Stimulated activated CD4-positive, alpha-beta T cell treated with anti-CD3 and anti-CD28 coated beads, Interleukin-12 subunit alpha, Interleukin-12 subunit beta, amount 100 ng/mL, for 4 hours (primary cell): ENCODE data around the gene CD300H.

Experiments used
- DNase-seq: peaks from one replicate; pipeline ENCODE4 v3.0.0-alpha.2; 2020

Gene CD300H

DNA sequence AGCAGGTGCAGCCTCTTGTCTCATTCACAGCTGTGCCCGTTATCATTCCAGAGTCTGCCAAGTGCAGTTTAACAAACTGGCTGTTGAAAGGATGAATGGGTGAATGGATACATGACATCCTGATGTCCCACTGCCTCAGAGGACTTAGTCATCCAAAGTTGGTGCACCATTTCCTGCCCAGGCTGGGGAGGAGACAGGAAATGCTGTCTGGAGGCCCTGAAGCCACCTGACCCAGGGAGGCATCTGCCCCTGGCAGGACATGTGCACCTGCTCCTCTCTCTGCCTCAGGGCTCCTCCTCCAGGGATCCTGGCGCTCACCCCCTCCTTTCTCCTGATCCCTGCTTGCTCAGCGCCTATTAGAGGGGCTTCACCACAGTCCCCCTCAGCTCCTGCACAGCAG lies 19.6 kb downstream of the CD300H start:
- DNase-seq: no peak

DNA sequence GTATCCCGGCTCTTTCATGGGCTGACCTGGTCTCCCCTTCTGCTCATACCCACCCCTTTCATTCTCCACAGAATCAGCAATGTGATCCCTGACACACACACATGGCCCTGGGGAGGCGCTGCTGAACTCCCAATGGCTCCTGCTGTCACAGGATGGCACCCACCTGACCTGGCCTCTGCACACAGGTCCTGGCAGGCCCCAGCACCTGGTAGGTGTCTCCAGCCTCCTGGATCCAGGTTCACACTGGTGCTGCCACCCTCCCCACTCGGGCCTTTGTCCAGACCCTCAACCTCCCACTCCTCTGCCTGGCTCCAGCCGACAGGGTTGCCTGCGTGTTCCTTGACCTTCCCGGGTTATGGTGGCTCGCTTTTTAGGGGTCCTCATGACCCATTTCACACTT lies 20.0 kb downstream of the CD300H start:
- no peak for DNase-seq

DNA sequence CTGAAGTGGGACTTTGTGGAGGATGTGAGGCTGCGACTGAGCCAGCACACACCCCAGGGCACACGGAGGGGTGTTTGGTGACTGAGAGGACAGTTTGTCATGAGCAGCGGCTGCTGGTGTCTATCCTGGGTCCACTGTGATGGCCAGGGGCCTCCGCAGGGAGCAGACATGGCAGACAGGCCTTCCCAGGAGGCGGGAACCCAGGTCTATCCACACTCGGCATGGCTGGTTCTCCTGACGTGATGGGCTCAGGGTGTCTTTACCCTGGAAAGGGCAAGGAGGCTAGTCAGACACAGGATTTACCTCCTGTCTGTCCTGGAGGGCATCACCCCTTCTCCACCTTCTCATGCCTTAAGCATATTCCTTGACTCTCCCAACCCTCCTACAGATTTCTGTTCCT lies 20.7 kb downstream of the CD300H start:
- no peak for DNase-seq

DNA sequence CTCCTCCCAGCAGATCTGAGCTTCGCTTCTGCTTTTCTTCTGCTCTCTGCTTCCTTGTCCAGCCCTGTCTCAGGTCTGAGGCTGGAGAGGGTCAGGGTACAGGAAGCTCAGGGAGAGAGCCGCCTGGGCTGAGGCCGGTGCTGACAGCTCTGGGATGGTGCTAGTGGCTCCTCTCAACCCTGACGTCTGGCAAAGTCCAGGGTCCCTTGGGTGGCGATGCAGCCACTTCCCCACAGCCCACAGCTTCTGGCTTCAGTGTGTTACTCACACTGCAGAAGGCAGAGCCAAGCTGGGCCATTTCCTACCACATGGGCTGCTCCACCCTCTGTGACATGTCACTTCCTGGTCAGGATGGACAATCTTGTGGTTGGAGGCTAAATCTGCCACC lies 21.5 kb downstream of the CD300H start, which contains the start of gene CD300C:
CD300C (minus strand) TSS at position 273 of the 388 bp plus-strand sequence. CDS start 333 bp downstream, outside the sequence.
- no peak for DNase-seq

DNA sequence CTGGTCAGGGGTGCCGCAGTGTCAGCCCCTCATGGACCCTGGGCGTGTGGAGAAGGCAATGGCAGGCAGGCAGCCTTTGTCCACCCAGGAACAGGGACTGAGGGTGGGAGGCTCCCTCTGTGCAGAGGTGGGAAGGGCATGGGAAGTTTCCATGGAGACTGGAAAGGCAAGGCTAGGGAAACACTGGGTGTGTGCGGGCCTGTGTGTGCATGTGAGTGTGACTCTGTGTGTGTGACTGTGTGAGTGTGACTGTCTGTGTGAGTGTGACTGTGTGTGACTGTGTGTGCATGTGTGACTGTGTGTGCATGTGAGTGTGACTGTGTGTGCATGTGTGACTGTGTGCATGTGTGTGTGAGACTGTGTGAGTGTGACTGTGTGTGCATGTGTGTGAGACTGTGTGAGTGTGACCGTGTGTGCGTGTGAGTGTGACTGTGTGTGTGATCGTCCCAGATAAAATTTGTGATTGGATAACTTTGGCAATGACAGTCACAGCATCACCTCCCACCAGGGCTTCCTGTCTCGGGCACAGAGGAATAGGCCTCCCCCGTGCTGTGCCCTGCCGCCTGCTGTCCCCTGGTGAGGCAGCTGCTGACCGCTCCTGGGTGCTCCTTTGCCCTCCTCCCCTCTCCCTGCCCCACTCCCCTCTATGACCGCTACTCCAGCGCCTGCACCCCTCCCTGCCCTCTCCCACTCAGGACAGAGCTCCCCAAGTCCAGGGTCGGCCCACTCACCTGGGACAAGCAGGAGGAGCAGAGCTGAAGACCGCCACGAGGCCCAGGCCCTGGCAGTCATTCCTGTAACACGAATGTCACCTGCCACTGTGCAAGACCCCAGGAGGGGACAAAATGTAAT lies 22.1 kb downstream of the CD300H start:
- DNase-seq: no peak

DNA sequence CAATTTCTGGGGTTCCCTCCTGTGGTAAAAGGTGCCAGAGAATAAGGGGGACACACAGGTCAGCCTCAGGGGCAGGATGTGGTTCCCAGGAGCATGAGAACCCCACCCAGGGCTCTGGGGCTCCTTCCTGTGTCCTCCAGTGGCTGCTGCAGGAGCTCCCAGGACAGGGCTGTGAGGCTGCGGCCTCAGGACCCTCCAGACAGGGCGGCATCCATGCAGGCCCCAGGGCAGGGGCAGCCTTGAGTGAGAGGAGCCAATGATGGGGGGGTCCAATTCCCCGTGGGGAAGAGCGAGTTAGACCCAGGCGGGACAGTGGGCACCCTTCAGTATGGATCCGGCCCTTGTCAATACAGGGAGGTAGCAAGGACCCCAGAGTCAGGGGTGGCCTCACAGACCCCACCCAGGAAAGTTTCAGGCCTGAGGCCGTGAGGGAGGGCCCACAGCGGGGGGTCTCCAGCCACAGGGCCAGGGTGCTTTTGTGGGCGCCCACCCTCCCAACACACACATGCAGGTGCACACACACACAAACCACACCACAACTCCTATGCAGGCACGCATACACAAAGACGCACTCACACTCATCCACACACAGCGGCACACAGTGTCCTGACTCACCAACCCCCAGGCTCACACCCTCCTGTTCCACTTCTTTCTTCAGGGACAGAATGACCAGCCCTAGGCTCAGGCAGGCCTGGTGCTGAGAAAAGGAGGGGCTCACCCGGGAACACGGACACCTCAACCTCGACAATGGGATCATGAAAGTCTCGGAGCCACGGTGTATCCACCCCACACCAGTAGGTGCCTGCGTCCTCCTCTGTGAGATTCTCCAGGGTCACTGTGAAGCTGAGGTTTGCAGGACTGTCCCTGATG lies 23.2 kb downstream of the CD300H start:
- DNase-seq: no peak

DNA sequence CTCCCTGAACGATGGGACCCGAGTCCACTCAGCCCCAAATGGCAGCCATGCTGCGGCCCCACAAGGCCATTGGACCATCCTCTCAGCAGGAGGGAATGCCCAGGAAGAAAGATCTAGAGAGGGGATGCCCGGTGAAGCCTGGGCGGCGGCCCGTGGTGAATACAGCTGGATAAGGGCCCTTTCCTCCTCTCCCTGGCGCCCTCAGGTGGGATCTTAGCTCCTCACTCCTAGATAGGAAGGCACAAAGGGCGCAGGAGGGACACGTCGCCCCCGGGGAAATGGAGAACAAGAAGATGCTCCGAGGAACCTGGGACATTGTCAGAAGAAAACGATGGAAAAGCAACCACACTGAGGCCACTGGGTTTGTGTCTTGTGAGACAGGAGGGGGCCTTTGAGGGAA lies 23.9 kb downstream of the CD300H start:
- DNase-seq: no peak

DNA sequence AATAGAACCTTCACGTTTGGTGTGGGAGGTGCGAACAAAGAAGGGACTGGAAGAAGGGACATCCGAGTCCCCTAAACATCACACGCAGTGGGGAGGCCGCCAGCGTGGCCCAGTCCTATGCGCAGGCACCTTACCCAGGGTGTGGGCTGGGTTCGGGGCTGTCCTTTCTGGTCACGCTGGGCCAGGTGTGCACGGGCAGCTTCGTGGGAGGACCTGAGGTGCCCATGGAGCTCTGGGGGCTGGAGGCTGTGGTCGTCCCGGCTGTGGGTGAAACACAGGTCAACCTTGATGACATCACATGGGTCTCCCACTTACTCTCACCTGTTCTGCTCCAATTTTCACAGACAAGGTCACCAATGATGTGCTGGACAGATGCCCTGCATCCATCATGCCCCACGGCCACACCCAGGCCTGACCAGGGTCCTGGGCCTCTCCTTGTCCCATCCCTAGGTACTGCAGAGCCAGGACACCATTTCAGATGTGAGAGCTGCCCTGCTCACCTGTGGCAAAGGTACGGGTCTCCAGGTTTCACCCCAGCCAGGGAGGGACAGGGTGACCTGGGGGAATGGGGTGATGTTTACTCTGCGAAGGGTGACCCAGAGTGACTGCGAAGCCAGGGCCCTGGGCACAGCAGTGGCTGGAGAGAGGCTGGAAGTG lies 24.5 kb downstream of the CD300H start:
- no peak for DNase-seq

DNA sequence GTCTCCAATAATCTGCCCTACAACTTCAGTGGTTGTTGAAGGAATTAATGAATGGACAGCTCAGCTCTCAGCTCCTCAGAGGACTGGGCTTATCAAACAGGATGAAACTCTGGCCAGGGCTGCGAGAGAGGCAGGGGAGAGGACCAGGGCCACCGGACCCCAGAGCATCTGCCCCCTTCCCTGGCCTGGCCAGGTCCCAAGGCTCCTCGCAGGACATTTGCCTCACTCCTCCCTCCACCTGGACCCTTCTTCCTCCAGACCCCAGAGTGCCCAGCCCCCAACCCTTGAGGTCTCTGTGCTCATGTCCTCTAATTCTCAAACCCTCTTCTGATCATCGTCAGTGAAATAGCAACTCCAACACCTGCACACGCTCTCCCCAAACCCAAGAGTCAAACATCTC lies 25.1 kb downstream of the CD300H start:
- no peak for DNase-seq

DNA sequence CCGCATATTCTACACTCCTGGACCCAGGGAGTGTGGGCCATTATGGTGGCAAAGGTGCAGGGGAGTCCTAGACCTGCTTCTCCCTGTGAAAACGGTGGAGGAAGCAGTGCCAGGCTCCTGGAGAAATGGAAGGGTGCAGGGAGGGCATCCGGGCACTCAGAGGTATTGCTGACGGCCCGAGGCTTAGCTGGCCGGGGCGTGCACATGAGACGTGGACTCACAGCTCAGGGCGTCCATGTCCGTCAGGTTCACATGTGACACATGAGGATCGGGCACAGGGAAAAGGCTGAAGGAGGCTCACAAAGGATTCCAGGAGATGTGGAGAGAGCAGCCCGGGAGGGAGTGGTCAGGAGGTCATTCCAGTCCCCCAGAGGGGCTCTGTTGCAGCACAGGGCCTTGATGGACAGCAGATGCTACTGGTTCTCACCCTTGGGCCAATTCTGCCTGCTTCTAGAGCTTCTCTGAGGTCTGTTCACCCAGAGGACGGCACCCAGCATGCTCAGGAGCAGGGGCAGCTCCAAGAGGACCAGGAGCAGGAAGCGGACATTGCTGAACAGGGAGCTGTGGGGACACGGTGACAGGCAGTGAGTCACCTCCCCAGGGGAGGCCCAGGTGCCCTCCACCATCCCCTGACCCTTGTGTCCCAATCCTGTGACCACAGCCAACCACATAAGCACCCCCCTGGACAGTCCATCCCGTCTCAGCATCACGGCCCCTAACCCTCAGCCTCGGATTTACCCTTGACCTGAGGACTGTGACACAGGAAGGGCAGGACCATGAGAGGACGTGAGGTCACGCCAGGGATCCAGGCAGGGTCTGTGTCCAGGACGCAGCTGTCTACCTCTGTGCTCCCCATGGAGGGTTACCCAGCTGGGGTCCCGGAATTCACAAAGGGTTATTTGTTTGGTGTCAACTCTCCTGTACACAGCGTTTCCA lies 25.9 kb downstream of the CD300H start:
- no peak for DNase-seq

DNA sequence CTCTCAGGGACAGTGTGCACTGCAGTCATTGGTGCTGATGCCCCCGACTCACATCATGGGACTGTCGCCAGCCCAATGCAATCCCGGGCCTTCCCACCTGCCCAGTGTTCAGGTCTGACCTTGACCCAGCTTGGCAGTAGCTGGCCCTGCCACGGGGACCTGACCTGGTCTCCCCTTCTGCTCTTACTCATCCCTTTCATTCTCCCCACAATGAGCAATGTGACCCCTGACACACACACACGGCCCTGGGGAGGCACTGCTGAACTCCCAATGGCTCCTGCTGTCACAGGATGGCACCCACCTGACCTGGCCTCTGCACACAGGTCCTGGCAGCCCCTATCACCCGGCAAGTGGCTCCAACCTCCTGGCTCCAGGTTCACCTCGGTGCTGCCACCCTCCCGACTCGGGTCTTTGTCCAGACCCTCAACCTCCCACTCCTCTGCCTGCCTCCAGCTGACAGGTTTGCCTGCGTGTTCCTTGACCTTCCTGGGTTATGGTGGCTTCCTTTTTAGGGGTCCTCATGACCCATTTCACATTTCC lies 28.0 kb downstream of the CD300H start:
- DNase-seq: no peak

DNA sequence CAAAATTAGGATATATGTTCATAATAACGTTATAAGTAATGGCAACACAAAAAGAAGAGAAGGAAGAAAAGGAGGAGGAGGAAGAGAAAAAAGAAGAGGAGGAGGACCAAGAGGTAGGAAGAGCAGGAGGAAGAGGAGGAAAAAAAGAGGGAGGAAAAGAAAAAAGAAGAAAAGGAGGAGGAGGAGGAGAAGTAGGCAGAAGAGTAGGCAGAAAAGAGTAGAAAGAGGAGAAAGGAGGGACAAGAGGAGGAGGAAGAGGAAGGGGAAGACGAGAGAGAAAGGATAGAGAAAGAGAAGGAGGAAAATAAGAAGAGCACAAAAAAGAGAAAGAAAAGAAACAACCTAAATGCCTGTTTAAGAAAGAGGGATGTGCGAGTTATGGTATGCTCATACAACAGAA lies 30.4 kb downstream of the CD300H start:
- no peak for DNase-seq

DNA sequence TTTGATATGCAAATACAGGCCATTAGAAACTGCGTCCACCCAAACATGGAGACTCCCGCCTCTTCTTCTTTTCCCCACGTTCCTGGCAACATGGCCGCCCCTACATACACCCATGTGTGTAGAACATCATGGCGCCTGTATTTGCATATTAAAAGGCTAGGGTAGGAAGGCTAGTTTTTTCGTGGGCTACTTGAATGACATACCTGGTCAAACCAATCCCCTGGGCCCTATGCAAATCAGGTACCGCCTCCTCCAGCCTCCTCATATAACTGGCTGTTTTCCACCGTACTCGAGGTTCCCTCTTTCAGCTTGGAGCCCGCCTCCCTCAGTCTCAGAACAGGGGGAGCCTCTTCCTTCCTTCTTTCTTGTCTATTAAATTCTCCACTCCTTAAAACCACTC lies 35.2 kb downstream of the CD300H start:
- DNase-seq: no peak

DNA sequence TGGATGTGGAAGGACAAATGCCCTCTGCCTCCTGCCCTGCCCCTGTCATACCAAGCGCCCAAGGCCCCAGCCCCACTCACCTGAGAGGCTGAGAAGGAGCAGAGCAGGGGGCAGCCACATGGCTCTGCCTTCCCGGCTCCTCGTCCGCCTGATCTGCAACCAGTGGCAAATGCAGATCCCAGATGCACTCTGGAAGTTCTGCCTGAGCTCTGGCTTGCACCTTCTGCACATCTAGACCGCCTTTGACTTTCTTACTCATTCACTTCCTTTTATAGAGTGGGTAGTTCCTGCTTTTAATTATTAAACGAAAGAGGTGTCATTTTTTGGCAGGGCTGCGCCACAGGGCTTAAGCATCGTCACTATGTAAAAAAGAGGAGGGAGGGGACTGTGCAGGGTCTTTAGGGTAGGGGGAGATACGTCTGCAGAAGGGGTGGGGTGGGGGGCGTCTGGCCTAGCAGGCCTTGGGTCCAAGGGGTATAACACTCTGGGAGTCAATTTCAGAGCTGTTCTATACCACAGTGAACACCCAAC lies 36.0 kb downstream of the CD300H start, which contains the start of gene CD300LB:
CD300LB (minus strand) TSS at position 245 of the 531 bp plus-strand sequence; CDS start at position 120, 125 bp downstream.
- DNase-seq: no peak

DNA sequence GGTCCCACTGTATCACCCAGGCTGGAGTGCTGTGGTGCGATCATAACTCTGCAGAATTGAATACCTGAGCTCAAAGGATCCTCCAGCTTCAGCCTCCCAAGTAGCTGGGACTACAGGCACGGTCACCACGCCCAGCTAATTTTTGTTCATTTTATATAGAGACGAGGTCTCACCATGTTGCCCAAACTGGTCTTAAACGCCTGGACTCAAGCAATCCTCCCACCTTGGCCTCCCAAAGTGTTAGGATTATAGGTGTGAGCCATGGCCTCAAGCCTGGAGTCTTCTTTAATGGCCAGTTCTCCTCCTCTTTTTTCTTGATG lies 36.5 kb downstream of the CD300H start:
- no peak for DNase-seq

DNA sequence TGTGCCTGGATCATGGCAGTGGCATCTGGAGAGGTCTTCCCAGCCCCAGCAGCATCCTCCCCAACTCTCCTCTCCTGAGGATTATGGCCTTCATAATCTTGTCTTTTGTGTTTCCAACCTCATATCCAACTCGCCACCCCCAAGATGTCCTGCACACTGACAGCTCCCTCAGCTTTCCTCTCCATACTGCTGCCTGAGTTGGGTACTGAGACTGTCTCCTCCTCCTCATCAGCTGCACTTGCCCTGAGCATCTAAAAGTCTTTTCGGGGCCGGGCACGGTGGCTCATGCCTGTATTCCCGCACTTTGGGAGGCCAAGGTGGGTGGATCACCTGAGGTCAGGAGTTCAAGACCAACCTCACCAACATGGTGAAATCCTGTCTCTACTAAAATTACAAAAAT lies 38.1 kb downstream of the CD300H start:
- no peak for DNase-seq

DNA sequence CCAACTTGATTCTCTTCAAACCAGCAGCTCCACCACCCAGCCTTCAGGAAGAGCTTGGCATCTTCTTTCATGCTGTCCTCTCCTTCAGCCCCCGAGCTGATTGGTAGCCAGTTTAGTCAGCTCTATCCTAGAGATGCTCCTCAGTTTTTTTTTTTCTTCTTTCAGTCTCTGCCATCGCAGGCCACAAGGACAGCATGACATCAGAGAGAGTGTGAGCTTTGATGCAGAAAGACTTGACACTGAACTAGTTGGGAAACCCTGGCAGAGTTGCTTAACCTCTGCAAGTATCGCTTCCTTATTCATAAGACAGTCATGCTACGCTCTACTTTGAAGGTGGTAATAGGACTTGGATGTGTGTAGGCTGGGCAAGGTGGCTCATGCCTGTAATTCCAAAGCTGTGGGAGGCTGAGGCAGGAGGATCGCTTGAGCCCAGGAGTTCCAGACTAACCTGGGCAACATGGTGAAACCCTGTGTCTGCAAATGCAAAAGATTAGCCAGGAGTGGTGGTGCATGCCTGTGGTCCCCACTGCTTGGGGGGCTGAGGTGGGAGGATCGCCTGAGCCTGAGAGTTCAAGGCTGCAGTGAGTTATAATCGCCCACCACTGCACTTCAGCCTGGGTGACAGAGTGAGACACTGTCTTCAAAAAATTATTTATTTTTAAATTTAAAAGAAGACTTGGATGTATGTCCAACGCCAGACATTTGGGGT lies 38.7 kb downstream of the CD300H start:
- no peak for DNase-seq

DNA sequence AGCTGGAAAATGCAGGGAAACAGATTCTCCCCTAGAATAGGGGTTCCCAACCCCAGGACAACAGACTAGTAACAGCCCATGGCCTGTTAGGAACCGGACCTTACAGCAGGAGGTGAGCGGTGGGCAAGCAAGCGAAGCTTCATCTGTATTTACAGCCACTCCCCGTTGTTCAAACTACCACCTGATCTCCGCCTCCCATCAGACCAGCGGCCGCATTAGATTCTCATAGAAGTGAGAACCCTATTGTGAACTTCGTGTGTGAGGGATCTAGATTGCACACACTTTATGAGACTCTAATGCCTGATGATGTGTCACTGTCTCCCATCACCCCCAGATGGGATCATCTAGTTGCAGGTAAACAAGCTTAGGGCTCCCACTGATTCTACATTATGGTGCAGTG lies 39.6 kb downstream of the CD300H start:
- DNase-seq: no peak

DNA sequence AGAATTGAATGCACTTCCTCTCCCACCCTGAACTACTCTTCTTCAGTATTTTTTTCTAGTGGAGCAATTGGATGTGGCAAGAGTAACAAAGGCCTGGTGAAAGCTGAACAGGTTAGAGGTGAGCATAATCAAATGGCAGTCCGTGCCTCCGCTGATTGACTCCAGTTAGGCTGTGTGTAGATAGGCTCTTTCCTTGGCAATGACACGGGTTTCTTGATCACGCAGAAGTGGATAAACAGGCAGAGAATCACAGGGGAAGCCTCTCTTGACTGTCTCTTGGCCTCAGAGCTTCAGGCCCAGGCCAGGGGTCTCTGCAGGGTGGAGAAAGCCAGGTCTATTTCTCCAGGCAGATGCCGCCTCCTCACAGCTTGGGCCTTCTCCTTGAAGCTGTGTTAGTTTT lies 40.2 kb downstream of the CD300H start:
- no peak for DNase-seq

DNA sequence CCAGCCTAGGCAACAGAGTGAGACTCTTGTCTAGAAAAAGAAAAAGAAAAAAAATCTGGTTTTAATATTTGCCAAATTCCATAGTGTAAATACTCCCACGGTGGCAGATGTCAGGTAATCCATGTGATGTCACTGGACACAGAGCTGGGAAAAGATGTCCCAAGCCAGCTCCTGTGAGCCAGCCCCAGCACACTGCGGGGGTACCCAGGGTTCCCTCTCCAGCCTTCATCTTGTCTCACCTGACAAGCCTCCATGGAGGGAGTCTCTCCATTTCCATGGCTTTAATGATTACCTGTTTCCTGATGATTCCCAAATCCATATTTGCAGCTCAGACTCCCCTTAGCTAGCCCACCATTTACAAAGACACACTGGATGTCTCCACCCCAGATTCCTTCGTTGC lies 40.6 kb downstream of the CD300H start:
- no peak for DNase-seq

DNA sequence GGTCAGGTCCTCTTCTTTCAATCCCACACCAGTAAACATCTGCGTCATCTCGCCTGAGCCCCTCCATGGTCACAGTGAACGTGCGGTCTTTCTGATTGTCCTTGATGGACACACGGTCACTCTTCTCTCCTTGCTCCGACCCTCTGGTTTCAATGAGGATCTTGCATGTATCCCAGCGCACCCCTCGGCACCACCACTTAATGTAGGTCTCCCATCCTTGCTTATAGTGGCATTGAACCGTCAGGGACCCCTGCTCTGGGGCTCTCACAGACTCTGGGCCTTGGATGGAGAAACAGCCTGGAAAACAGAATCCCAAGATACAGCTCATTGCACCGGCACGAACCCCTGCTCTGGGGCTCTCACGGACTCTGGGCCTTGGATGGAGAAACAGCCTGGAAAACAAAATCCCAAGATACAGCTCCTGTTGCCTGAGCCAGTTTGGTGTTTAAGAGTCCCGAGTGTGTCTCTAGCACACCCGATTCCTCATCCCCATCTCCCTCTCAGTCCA lies 41.5 kb downstream of the CD300H start:
- no peak for DNase-seq
